H1 (cell line): ENCODE data around the gene CRTAC1.

Source experiments
- CREB1 ChIP-seq: IDR thresholded peaks from 2 replicates; pipeline ENCODE4 v1.6.1; 2012; ENCODE audit warnings: inconsistent platforms
- CTCF ChIP-seq, 3 experiments: IDR thresholded peaks; 1 replicate in 2 of 3; 2 replicates in 1 of 3; pipeline versions ENCODE4 v1.5.1 to v1.6.1; 2011; ENCODE audit warnings: low read length in 3 of 3, mild to moderate bottlenecking in 3 of 3, inconsistent platforms in 2 of 3, low read depth in 1 of 3, moderate library complexity in 1 of 3; ENCODE audit not compliant: insufficient read depth in 1 of 3; ENCODE audit errors: control extremely low read depth in 1 of 3
- EZH2 ChIP-seq: fragments of 200-600 bp; sonication (generic); IDR thresholded peaks from 2 replicates; pipeline ENCODE4 v1.7.1; 2012; ENCODE audit warnings: low read depth, mild to moderate bottlenecking, moderate library complexity, low read length, inconsistent platforms; ENCODE audit not compliant: severe bottlenecking
- JUN ChIP-seq: IDR thresholded peaks from 2 replicates; pipeline ENCODE4 v1.6.1; 2011; ENCODE audit warnings: low read depth, mild to moderate bottlenecking, improper control_type of control experiment, low read length
- RAD21 ChIP-seq, 2 experiments: IDR thresholded peaks in 1 of 2; conservative IDR thresholded peaks in 1 of 2; 2 replicates each; pipeline ENCODE4 v1.6.1; 2011; ENCODE audit warnings: low read depth in 2 of 2, low read length in 2 of 2, improper control_type of control experiment in 1 of 2, inconsistent platforms in 1 of 2, mild to moderate bottlenecking in 1 of 2, moderate library complexity in 1 of 2

- no peak for TF ChIP-seq EZH2
- TF ChIP-seq CREB1, result no peak
- TF ChIP-seq RAD21 (IDR thresholded peaks at IDR 0.05 in 1 of 2, conservative IDR thresholded peaks at IDR 0.05 in 1 of 2; ENCODE audit: low read depth in 2 of 2, low read length in 2 of 2), result no peak
- no peak for TF ChIP-seq CTCF (IDR thresholded peaks at IDR 0.05; ENCODE audit: control extremely low read depth in 1 of 3, insufficient read depth in 1 of 3, low read depth in 1 of 3, low read length in 3 of 3)
- TF ChIP-seq JUN, result no peak
These were observed 136.3 kb downstream of the CRTAC1 start for GRCh38 chr10:97894092-97894491.
